ENCODE measurements around the gene KANSL1.

KANSL1 gene

DNA sequence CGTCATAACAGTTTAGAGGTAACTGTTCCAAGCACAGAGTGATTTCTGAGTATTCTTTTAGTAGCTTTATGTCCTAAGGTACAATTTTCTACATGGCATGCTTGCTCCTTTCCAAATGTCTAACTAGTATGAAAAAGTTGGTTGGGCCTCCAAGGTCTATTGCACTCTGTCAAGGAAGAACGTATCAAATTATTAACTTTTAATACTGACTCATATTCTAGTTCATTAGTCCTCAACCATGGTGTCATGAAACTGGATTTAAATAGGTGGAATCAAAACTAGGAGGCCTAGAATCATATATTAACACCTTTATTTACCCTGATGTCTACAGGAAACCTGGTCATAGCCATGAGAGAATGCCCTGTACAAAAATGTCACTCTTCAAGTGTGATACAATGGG, 132.8 kb downstream of the KANSL1 start:
- DNase-seq, result no peak

DNA sequence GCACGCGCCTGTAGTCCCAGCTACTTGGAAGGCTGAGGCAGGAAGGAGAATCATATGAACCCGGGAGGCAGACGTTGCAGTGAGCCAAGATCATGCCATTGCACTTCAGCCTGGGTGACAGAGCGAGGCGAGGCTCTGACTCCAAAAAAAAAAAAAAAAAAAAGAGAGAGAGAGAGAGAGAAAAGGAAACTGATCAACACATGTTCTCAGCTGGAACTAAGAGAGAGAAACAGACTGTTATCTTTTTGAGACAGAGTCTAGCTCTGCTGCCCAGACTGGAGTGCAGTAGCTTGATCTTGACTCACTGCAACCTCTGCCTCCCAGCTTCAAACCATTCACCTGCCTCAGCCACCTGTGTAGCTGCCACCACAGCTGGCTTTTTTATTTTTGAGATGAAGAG, 133.7 kb downstream of the KANSL1 start:
- DNase-seq, result no peak

DNA sequence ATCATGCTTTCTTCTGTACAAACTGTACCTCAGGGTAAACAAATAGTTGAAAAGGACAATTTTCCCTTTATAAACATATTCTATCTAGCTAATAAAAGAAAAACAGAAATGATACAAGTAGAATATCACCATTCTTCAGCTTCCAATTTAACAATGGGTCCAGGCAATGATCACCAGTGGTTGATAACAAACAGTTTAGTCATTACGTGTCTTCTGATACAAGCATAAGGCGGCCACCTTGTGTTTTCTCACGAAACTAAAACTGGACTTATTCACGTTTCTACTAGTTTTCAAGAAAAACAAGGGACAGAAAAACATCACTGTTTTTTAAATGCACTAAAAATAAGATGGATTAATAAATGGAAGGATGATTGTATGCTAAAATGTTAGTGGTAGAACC, 135.9 kb downstream of the KANSL1 start:
- DNase-seq, result no peak

DNA sequence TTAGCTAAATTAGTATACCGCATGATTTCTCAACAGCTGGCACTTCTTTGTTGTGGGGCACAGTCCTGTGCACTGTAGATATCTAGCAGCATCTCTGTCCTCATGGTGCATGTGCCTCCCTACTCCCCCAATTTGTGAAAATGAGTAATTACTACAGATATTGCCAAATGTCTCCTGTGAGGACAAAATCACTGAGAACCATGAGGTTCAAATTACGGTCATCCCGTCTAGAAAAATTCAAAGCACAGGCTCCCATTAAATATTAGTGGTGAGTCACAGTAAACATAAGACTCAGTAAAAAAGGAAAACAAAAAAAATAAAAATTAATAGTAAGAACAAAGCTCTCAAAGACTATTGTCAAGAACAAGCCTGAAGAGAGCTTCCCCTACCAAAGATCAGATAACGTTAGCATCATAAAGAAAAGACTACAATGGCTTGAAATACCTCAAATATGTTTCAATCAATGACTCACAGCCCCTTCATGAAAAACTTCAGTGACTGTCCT, 136.4 kb downstream of the KANSL1 start:
- DNase-seq, result no peak

DNA sequence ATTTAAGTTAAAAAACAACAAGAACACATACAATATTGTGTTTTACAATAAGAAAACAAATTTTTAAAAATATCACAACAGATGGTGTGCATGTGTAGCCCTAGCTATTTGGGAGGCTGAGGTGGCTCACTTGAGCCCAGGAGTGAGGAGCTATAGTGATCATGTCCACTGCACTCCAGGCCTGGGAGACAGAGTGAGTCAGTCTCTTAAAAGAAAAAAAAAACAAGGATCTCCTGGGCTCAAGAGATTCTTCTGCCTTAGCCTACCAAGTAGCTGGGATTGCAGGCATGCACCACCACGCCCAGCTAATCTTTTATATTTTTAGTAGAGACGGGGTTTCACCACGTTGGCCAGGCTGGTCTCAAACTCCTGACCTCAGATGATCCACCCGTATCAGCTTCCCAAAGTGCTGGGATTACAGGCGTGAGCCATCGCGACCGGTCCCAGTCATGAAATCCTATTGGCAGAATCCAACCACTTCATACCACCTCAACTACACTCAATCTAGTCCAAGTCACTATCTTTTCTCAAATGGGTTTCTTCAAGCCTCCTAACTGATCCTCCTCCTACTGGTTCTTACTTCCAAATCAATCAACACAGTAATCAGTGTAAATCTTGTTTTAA, 139.2 kb downstream of the KANSL1 start:
- DNase-seq, result no peak

DNA sequence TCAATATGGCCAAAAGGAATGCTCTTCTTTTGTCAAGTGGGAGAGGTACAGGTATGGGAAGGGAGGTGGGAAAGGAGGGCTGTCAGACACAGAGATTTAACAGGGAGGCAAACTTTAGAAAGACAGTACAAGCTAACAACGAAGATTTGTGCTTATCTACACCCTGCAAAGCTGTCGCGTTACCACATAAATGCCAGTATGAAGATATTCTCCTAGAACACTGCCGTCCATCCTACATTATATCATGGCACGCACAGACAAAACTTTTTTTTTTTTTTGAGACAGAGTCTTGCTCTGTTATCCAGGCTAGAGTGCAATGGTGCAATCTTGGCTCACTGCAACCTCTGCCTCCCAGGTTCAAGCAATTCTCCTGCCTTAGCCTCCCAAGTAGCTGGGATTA, 143.6 kb downstream of the KANSL1 start:
- no peak for DNase-seq

DNA sequence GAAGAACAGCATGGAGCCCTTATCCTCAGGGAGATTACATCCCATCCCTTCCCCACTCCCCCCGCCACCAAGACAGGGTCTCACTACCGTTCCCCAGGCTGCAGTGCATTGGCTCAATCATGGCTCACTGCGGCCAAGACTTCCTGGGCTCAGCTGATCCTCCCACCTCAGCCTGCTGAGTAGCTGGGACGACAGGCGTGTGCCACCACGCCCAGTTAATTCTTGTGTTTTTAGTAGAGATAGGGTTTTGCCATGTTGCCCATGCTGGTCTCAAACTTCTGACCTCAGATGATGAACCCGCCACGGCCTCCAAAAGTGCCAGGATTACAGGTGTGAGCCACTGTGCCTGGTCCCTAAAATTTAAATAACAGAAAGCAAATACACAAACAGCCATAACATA, 145.4 kb downstream of the KANSL1 start:
- DNase-seq, result no peak

DNA sequence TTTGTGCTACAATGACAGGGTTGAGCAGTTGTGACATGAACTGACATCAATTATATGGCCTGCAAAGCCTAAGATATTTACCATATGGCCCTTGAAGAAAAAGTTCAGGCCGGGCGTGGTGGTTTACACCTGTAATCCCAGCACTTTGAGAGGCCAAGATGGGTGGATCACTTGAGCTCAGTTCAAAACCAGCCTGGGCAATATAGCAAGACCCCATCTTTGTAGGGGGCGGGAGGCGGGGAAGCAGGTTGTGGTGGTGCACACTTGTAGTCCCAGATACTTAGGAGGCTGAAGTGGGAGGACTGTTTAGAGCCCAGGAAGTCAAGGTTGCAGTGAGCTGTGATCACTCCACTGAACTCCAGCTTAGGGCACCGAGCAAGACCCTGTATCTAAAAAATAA, 145.8 kb downstream of the KANSL1 start:
- DNase-seq, result no peak

DNA sequence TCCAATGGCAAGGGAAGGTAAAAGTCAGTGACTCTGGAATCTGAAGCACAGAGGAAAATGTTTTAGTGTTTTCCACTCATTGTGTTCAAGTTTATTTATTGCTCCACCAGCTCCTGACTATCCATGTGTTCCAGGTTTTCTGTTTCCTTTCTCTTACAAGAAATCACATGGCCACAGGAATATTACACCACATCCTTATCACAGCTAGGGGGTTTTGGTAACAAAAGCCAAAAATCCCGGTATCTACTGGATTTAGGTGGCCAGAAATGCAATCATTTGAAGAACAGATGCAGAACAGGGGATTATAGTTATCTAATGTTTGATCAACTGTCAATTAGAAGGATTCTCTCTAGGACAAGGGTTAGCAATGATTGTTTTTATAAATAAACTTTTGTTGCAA, 146.3 kb downstream of the KANSL1 start:
- no peak for DNase-seq

DNA sequence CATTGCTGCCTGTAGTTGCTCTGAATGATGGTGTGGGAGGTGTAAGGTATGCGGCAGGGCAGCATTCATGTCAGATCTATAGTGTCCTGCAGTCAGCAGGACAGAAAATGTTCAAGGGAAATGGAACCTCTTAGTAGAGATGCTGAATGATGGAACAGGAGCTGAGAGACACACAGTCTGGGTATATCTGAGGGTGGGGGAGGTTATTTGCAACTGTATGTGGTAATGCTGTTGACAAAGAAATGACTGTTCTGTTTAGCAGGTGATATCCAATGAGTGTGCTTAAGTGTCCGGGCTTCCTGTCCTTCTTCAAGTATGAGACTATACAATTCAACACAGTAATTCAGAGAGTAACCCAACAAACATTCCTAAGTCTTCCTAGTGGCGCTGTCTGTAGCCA, 147.6 kb downstream of the KANSL1 start:
- no peak for DNase-seq

DNA sequence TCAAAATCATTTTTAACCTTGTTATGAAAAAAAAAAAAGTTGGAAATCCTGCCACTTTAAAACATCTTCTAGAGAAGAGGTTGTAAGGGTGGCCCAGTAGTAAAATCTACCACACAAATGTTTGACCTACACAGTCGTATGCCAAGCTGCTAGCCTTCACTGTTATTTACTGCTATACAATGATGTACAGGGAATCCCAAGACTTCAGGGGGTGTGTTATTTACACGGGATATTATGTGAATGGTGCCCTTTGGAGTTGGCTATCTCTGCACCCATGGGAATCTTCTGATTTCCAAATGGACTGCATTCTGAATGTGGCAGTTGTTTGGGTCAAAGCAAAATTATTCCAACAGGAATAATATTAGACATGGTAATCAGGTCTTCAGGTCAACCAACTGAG, 148.2 kb downstream of the KANSL1 start:
- DNase-seq, result no peak

DNA sequence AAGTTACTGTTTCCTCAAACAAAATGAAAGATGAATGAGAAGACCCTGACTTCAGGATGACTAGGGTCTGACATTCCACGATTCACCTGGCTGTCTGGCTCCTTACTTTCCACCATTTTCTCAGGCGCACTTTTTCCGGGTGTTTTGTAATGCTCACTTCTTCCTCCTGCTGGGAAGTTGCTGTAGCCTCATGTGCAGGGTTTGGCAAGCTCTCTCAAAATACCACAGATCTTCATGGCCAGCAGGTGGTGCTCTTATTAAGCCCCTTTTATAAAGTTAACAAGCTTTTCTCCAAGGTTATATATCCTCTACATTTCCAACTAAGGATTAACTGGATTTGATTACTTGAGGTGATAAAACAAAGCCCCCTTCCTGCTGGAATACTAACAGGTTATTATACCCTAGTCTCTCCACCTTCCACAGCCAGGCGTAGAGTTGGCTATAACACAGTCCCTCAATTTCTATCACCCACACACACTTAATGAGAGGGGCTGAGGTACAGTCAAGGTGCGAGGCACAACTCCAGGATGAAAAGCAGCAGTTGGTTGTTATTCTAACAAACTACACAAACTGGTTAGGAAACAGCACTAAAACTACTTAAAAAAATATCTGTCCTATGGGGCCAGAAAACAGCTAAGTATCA, 148.8 kb downstream of the KANSL1 start:
- DNase-seq, result peak; percentile 74 to 87

DNA sequence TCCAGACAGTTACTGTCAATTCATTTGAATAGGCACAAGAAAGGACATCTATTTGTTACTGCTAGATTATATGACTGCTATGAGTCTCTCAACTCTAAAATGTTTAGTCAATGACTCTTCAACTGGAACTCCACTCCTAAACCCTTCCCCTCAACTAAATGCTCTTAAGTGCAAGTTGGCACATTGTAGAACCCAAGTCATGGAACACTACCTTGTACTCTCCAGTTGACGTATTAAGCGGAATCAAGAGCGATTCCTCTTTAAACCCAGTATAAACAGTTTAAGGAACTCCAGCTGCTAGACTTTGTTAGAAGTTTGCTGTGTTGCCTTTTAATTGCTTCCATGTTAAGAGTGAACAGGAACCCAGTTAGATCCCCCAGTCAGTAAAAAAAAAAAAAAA, 149.6 kb downstream of the KANSL1 start:
- no peak for DNase-seq

DNA sequence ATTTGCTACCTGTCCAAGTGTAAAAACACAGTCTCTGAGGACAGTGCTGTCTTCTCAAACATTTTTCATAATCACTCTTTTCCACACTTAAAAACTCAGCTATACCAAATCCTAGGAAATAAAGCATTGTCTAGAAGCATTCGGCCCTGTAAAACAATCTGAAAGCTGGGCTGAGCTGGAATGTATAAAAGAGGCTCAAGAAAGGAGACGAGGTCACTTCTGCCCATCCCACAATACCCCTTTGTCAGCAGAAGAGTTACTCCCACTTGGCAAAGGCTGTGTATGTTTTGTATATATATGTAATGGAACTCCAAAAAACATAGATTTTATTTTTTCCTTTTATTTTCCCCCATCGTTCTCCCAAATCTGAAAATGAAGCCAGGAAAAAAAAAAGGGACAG, 150.3 kb downstream of the KANSL1 start:
- DNase-seq, result no peak

DNA sequence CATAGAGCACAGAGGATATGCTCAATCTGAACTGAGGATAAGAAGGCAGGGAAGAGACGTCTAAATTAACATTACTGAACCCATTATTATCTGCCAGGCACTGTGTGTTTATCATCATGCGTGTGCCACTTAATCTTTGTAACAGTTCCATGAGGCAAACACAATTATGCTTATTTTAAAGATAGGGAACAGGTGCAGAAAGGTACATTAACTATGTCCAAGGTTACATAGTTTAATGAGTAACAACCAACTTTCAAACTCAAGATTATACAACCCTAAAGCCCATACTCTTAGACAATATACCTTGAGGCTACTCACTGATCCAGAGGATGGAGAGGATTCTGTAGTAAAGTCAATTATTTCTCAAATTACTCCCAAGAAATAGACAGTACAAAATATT, 151.0 kb downstream of the KANSL1 start:
- DNase-seq, result no peak

DNA sequence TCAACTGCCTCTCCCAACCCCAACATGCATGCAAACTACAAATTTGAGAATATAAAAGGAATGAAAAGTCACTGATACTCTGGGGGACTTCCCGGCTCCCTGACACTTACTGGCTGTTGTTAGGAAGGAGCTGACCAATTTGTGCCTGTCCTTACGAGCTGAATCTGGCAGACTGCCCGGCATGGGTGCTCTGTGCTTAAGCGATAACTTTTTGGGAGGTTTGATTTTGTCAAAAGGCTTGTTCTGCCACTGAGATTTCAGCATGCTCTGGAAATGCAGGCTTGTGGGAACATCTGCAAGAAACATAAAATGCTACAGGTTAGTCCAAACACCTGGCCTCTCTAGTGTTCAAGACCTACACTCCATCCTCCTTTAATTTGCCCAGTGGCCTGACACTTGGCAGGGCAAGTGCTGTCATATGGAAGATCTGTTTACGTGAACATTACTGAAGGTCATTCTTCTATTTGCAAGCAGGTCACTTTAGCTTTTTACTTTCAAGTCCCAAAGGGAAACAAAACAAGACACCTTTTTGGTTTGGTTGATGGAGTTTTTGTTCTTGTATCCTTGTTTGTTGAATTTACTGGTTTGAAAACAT, 153.5 kb downstream of the KANSL1 start:
- no peak for DNase-seq

DNA sequence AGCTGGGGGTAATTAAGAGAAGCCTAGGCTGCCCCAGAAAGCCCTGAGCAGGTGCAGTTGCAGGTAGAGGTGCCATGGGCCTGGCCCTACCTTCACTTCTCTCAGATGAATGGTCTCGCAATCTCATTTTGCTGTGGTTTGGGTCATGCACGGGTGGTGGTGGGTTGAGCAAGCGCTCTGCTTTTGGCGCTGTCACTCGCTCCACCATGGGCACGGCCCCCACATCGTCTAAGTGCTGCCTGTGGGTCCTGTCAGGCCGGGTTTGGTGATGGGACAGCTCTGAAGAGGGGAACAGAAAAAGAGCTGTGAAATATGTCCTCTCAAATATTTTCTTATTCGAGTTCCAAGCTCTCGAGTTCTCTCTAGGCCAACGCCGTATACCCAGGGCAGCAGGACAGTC, 154.3 kb downstream of the KANSL1 start:
- no peak for DNase-seq

DNA sequence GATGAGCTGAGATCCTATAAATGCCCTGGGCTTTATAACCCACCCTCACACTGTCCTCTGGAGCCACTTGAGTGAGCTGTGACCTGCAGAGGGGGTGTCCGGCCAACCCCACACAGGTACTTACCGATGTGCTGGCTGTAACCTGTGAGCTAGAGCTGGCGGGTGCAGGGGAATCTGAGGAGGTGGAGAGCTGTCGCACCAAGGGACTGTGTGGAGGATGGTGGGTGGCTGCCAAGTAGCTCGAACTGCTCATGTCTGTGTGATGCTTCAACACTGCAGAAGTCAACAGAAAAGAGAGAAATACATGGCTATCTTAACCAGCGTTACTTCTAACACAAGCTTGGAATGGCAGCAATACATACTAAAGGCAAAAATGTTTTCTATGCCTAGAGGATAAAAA, 154.8 kb downstream of the KANSL1 start:
- no peak for DNase-seq

DNA sequence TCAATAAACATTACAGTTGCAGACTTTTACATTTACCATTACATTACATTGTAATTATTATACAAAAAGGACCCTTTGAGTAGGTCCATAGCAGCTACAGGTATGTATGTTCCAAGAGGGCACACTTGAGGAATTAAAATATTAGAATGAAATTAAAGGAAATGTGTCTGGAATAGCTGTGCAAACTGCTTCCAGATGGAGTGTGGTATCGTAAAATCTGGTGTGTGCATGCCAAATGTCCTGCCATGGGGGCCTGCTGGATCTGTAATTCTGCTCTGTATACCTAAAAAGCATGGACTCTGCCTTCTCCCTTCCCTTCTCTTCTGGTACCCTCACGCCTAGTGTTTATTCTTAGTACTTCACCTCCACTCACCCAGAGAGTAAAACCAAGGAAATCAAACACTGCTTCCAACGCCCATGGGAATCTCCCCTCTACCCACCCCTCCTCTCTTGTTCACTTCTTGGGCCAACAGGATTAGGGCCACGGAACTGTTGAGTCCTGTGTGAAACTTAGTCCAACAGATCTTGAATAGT, 155.4 kb downstream of the KANSL1 start:
- DNase-seq, result no peak

DNA sequence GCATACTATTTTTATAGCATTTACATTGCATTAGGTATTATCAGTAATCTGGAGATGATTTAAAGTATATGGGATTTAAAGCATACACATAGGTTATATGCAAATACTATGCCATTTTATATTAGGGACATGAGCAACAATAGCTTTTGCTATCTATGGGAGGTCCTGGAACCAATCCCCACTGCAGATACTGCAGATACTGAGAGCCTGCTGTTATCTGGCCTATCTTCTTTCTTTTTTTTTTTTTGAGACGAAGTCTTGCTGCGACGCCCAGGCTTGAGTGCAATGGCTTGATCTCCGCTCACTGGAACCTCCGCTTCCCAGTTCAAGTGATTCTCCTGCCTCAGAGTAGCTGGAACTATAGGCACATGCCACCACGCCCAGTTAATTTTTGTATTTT, 156.7 kb downstream of the KANSL1 start:
- DNase-seq, result no peak

DNA sequence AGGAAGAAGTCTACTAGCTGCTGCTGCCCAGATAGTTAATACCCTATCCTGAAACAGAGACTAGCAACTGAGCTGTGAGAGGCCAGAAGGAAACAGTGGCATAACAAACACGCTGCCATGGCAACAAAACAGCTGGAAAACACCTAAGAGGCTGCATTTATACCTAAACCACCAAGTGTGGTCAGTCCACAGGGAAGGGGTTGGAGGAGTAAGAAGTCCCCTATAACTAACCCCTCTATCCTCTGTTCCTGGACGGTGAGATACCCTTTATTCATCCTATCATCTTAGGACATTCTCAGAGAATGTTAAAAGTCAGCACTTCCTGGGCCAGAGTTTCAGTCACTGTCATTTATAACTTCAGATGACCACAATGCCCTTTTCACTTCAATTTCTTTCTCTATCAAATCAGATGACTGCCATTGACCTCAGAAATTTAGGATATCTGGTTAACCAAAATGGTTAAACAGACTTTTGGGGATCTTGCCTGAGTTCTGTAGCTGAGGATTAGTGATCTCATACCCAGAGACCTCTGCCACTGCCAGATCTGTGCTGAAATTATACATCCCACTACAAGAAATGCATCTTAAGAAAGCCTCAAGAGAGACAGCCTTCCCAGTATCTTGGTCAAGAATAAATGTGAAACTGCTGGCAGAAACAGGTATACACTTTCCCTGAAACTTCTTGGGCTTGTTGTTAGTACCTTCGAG, 158.0 kb downstream of the KANSL1 start:
- DNase-seq, result no peak

DNA sequence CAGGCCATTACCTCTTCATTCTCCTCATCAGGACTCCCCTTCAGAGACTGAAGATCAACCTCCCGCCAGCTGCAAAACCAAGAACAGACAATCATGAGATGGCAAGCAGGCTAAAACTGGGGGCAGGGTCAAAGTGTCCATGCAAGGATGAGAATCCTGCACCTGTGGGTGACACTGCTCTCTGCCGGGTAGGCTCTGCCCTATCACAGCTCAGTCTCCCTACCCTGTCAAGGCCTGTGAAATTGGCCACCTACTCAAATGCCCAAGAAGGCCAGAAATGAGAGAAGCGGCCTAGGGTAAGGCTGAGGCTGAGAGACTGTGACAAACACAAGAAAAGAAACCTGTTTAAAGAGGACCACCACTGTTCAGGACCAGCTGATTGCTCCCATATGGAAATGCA, 159.8 kb downstream of the KANSL1 start:
- DNase-seq, result no peak

DNA sequence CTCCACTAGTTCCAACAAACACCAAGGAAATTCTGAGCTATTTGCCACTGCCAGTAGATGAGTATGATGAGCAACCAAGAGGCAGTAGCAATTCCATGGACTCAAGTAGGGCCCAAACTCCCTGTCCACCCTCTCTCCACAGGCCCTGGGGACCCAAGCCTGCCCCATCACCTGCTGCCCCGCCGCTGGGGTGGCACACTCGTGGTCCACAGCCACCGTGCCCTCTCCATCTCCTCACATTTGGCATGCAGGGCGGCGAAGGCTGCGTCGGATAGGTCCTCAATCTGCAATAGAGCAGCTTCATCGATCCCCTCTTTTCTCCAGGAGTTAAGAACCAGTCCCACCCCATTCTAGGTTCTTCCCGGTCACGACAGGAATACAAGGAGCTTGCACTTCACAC, 160.3 kb downstream of the KANSL1 start:
- no peak for DNase-seq

DNA sequence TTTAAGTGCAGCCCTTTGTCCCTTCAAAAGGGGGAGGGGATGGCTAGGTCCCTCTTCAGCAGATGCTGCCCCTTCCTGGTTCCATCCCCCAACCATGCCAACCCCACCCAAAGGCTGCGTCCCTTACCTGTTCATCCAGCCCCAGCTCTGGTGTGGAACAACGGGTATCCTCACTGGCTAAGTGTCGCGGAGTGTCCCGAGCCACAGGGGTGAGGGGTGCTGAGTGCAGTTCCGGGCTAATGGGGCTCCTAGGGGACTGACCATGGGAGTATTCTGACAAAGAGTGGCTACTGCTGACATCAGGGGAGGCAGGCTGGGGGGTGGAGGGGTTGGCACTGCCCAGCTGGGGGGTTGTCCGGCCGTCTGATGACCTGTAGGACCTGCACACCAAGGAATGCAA, 161.3 kb downstream of the KANSL1 start:
- no peak for DNase-seq

Measured in SW 1271 (cell line).